Measurements from ENCODE around the gene UFSP2.

DNA sequence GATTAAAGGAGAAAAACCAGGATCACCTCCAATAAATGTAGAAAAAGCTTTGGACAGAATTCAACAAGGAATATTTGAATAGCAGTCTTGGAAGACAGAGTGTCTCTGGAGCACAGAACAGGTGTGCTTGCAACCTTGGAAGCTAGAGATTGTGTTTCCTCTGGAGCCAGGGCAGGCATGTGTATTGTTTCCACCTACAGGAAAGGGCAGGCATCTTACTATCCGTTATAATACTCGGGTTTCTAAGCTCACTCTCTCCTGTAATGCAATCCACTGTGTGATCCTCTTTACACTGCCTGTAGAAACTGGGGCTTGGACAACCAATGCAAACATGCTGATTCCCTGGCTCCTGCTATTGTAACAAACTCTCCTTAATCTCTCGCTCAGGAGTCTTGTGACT is 31.4 kb upstream of the UFSP2 start:
- TF ChIP-seq, protein P1, sequence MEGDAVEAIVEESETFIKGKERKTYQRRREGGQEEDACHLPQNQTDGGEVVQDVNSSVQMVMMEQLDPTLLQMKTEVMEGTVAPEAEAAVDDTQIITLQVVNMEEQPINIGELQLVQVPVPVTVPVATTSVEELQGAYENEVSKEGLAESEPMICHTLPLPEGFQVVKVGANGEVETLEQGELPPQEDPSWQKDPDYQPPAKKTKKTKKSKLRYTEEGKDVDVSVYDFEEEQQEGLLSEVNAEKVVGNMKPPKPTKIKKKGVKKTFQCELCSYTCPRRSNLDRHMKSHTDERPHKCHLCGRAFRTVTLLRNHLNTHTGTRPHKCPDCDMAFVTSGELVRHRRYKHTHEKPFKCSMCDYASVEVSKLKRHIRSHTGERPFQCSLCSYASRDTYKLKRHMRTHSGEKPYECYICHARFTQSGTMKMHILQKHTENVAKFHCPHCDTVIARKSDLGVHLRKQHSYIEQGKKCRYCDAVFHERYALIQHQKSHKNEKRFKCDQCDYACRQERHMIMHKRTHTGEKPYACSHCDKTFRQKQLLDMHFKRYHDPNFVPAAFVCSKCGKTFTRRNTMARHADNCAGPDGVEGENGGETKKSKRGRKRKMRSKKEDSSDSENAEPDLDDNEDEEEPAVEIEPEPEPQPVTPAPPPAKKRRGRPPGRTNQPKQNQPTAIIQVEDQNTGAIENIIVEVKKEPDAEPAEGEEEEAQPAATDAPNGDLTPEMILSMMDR (optimal IDR thresholded peaks at IDR 0.05 in 1 of 3, IDR thresholded peaks at IDR 0.05 in 1 of 3, conservative IDR thresholded peaks at IDR 0.05 in 1 of 3; ENCODE audit: extremely low read depth in 1 of 3, insufficient read depth in 2 of 3, low read length in 3 of 3), result no peak
- no peak for TF ChIP-seq EZH2 (IDR thresholded peaks at IDR 0.05; ENCODE audit: low read length)

Measured in keratinocyte (primary cell).